GM21786 (cell line): ENCODE results near the gene PPP1R13B.

Experiments used
- ATAC-seq: cut with Tn5 transposase; IDR thresholded peaks from one replicate; pipeline ENCODE4 v1.9.1; 2021; ENCODE audit not compliant: unreplicated experiment

PPP1R13B gene

DNA sequence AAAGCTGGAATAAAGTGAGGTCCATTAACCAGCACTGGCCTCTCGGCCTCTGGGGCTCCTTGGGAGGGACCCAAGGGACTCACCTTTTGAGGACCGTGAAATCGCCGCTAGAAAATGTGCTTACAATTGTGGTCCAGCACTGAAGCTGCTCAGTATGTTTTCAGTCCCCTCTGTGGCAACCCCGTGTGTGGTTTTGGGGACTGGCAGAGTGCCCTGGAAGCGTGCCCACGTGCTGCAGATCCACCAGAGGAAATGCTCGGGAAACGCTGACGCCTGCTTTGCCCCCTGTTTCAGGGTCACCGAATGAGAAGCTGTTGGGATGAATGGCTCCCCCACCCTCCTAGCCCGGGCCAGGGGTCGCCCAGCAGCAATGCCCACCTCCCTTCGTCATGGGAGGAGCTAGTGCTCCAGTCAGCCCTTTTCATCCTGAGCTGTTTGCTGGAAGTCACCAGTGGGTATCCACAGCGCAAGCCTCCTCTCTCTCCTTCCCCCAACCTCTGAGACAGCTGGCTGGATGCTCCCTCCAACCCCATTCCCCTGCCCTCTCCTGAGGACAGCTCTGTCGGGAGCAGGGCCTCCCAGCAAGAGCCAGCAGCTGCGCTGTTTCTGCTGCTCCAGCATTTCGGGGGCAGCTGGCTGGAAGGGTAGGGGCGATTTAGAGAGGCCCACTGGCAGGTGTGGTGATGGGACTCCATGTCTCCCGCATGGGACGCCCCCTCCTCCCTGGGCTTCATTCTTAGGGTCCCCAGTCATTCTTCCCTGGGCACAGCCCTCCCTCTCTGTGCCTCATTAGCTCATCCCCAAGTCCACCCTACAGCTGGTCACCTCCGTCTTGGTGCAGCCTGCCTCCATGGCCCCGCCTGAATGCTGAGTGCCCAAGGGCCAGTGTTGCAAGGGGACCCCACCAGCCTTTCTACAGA, 33.2 kb upstream of the PPP1R13B start:
- no peak for ATAC-seq

DNA sequence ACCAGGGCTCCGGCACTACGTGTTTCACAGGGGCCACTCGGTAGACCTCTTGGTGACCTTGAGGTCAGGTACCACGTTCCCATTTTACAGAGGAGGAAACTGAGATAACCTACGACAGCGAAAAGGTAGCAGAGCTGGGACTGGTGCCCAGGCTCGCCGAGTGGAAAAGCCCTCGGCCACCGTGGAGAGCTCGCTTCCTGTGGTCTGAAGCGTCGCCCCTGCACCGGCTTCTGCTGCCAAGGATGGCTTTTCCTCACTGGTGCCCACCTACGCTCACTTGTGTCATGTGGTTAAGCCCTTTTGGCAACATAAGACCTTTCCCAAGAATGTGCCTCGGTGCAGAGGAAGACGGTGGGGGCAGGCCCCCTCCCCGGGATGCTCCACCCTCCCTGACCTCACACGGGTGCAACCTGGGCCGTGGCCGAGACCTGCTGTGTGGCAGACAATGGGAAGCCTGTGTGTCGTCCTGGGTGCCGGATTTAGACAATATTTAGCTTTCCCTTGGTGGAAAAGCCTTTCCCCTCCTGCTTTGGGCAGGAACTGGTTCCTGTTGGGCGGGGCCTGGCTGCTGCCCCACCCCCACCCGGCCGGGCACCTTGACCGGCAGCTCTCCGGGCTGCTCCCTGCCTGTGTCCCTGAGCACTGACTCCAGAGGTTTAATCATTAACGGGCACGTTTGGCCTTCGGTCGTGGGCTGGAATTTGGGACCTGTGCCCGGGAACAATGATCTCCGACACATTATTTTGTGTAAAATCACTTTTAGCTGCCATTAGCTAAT, 32.4 kb upstream of the PPP1R13B start:
- ATAC-seq, result no peak

DNA sequence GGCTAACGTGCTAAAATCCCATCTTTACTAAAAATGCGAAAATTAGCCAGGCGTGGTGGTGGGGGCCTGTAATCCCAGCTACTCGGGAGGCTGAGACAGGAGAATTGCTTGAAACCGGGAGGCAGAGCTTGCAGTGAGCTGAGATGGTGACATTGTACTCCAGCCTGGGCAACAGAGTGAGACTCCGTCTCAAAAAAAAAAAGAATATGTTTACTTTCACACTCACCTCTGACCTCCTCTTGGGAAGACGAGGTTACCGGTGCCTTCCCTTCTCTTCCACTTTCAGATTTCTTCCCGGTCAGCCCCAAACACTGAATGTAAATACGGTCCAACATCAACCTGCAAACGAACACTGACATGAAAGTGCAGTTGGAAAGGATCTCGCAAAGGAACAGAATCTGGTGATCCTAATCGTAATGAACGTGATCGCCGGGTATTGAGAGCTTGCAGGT, 31.8 kb upstream of the PPP1R13B start:
- ATAC-seq, result no peak

DNA sequence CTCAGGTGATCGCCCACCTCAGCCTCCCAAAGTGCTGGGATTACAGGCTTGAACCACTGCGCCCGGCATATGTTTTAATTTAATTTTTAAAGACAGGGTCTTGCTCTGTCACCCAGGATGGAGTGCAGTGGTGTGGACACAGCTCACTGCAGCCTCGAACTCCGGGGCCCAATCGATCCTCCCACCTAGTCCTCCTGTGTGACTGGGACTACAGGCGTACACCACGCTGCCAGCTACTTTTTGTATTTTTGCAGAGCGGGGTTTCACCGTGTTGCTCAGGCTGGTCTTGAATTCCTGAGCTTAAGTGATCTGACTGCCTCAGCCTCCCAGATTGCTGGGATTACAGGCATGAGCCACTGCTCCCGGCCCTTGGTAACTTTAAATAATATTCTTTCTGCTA, 30.8 kb upstream of the PPP1R13B start:
- no peak for ATAC-seq

DNA sequence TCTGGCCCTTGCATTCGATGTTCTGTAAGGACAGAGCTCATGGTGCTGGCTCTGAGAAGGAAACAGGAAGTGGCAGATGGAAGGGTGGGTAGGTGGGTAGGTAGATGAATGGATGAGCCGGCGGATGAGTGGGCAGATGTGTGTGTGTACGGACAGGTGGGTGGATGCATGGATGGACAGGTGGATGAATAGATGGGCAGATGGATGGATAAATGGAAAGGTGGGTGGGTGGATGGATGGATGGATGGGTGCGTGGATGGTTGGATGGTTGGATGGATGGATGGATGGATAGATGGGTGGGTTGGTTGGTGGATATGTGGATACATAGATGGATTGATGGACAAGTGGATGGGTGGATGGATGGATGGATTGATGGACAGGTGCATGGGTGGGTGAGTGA, 27.6 kb upstream of the PPP1R13B start:
- no peak for ATAC-seq

DNA sequence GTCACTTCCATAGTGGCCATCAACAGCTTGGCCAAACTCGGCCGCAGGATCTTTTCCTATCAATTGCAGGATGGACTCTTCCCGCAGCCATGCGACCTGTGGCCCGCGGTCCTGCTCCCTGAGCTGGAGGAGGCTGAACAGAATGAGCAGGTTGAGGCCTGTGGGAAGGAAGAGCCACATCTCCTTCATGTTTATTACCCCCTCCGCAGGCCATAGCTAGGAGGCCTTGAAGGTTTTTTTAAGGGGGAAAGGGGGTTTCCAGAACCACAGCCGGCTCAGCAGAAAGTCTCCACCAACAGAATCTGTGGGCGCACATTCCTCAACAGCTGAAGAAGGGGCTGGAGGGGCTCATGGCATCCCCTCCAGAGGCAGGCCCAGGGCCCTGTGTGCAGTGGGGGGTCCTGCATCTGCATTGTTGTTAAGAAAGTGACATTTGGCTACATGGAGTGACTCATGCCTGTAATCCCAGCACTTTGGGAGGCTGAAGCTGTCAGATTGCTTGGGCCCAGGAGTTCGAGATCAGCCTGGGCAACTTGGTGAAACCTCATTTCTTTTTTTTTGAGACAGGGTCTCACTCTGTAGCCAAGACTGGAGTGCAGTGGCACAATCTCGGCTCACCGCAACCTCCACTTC, 25.2 kb upstream of the PPP1R13B start:
- peak; percentile 16 for ATAC-seq

- peak; percentile 79 for ATAC-seq
These were observed 24.5 kb upstream of the PPP1R13B start for GRCh38 chr14:103871596-103872480.

GRCh38 chr14:103870891-103871595, 23.7 kb upstream of the PPP1R13B start:
- ATAC-seq, result no peak

- no peak for ATAC-seq
These were observed 22.9 kb upstream of the PPP1R13B start for GRCh38 chr14:103870144-103870876.

DNA sequence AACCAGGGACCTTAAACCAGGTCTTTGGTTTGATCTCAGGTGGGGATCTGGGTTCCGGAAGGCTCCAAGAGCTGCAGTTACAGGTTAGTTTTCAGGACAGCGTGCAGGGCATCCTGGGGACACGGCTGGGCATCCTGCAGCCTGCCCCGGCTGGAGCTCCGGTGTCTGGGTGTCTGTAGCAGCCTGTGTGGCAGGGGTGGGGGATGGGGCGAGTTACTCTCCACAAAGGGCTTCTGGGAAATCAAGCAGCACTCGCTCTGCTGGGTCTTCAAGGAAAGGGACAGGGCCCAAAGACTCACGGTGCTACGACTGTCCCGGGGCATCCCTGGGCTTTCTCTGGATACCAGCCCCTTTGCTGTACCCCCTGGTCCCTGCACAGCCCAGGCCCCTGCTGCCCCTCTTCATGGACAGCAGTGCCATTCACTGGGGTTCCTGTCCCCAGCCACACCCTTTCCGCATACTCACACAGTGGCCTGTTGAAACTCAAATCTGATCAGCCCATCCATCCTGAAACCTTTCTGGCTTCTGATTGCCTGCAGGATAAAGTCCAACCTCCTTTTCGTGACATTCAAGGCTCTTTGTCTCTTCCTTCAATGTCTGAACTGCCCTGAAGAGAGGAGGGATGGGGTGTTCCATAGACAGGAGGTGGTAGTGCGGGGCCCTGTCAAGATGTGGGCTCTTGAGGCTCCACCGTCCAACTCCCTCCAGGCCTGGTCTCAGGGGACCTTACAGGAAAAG, 22.2 kb upstream of the PPP1R13B start:
- no peak for ATAC-seq

DNA sequence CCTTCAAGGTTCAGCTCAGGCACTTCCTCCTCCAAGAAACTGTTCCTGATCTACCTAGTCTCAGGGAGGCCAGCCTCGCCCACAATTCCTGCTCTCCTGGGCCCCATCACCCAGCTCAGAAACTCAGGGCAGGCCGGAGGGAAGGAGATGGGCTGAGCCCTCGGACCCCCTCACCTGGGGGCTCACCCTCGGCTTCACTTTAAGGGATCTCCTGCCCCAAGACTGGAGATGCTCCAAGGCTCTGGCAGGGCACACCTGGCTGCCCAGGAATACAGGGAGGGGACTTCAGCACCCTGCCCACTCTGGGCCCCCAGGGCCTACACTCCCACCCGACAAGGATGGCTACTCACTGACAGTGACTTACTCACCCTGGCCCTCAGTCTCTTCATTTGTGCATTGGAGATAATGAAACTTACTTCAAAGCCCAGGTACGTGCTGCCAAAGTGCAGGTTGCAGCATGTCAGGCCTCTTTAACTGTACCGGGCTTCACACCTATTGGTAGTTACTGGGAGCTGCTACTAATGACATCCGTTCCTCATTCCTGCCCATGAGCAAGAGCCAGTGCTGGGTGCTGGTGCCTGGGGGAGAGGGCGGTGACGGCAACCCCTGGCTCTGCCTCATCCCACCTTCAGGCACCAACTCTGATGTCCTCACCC, 21.0 kb upstream of the PPP1R13B start:
- no peak for ATAC-seq

DNA sequence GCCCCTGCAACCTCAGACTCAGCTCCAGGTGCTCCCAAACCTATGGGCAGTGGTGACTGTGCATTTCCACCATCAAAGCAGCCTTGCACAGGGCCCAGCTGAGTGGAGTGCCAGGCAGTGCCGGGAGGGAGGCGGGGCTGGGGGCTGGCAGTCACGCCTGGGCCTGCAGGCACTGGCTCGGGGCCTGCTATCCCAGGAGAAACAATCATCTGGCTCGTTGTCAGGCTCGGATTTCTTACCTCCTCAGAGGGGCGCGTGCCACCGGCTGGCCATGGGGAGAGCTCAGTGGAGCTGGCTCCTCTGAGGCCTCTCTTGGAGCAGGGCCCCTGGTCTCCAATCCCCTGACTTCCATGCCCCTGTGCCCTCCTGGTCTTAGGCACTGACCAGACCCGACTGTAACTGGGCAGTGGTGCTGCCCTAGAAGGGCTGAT, 20.2 kb upstream of the PPP1R13B start:
- ATAC-seq, result no peak

GRCh38 chr14:103867020-103867419, 19.6 kb upstream of the PPP1R13B start:
- ATAC-seq, result no peak

- ATAC-seq, result no peak
These were observed 15.9 kb upstream of the PPP1R13B start for GRCh38 chr14:103863245-103863644.

DNA sequence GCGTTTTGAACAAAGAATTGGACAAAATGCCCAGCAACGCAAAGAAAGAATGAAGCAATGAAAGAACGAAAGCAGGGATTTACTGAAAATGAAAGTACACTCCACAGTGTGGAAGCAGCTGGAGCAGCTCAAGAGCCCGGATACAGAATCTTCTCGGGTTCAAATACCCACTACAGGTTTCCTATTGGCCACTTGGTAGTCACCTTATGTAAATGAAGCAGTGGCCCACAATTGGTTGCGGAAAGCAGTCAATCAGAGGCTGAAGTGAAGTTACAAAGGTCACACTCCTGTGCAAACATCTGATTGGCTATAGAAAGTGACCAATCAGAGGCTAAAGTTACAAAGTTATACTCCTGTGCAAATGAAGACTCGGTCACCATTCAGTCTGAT, 15.0 kb upstream of the PPP1R13B start:
- ATAC-seq, result no peak

DNA sequence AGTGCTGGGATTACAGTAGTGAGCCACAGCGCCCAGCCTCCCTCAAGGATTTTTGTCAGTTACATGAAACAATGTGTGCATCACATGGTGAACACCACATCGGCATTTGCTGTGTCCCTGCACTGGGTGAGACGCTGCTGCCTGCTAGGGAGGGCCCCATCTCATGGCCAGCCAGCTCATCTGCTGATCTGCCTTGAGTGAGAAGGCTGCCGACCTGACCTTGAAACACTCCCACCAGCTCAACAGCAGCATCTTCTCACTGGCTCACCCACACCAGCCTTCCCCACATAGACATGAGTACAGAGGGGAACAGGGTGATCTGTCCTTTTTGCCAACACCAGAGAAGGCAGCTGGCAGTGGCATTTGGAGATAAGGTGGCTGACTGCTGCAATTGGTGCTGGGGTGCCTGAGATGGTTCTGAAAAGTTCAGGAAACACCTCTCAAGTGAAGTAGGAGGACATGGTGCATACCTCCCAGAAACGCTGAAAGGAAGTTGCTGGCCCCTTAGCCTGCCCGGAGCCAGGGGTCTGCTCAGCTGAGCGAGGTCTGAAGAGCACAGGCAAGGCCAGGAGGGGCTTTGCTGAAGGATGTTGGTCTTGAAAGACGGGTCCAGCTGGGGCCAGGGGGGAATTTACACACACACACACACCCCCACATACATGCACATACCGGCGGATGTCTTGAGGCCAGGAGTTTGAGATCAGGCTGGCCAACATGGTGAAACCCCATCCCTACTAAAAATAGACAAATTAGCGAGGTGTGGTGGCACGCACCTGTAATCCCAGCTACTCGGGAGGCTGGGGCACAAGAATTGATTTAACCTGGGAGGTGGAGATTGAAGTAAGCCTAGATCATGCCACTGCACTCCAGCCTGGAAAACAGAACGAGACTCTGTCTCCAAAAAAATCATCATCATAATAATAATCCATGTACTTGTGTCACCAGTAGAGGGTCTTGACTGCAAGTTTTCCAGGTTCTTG, 14.3 kb upstream of the PPP1R13B start:
- no peak for ATAC-seq
